Endometrial microvascular endothelial cells (primary cell): ENCODE data around the gene HAO2. TPM values are rescaled to one million over a fixed set of nuclear protein-coding genes. Genes with fewer than 3 reads are reported as not detected.
"Not testable (repeated sequence)": the region's sequence is repeated elsewhere in the genome, so short reads cannot be mapped to it uniquely, and the experiment has no call there.

Experiments
- in situ Hi-C: cut with HindIII; loops from 2 replicates; pipeline ENCODE4 v1.10.0; 2017; ENCODE audit warnings: low sequenced_read_pairs, low pct_unique_long_range_greater_than_20kb; ENCODE audit errors: inconsistent ontology term
- total RNA-seq: library from RNA; depleted of rRNA; stranded (reverse); fragments of >200 nt; gene quantifications from one replicate; pipeline ENCODE4 v1.2.3, GENCODE V29; 2015; ENCODE audit errors: inconsistent ontology term

HAO2 gene
- total RNA-seq, result not detected

GRCh38 chr1:119368554-119368953 is at the start of gene HAO2:
TSS of gene HAO2 (plus strand) at chr1:119368785. CDS start at chr1:119381086, 12,301 bp downstream.
- in situ Hi-C loops, result no loop called here

GRCh38 chr1:119320100-119320499 is 48.5 kb upstream of the HAO2 start:
- in situ Hi-C loops, result no loop called here

GRCh38 chr1:119321666-119322419 is 46.7 kb upstream of the HAO2 start:
- in situ Hi-C loops, result no loop called here

GRCh38 chr1:119323216-119323982 is 45.2 kb upstream of the HAO2 start:
- in situ Hi-C loops, result no loop called here

GRCh38 chr1:119324198-119324597 is 44.4 kb upstream of the HAO2 start:
- in situ Hi-C loops, result no loop called here

- in situ Hi-C loops, result no loop called here
Measured at GRCh38 chr1:119326251-119326650, 42.3 kb upstream of the HAO2 start.

- in situ Hi-C loops, result no loop called here
Measured at GRCh38 chr1:119327094-119327449, 41.5 kb upstream of the HAO2 start.

GRCh38 chr1:119327450-119328155 is 41.0 kb upstream of the HAO2 start:
- in situ Hi-C loops, result no loop called here

- in situ Hi-C loops, result no loop called here
Measured at GRCh38 chr1:119329541-119330461, 38.8 kb upstream of the HAO2 start.

- in situ Hi-C loops, result no loop called here
Measured at GRCh38 chr1:119330466-119331189, 38.0 kb upstream of the HAO2 start.

GRCh38 chr1:119331190-119331515 is 37.4 kb upstream of the HAO2 start:
- in situ Hi-C loops, result no loop called here

GRCh38 chr1:119331915-119332314 is 36.7 kb upstream of the HAO2 start:
- in situ Hi-C loops, result no loop called here

GRCh38 chr1:119332622-119333021 is 36.0 kb upstream of the HAO2 start:
- in situ Hi-C loops, result no loop called here

GRCh38 chr1:119333163-119333896 is 35.3 kb upstream of the HAO2 start:
- in situ Hi-C loops, result no loop called here

GRCh38 chr1:119333897-119334250 is 34.7 kb upstream of the HAO2 start:
- in situ Hi-C loops, result not testable (repeated sequence)

- in situ Hi-C loops, result no loop called here
Measured at GRCh38 chr1:119336848-119337247, 31.7 kb upstream of the HAO2 start.

GRCh38 chr1:119338004-119338403 is 30.6 kb upstream of the HAO2 start:
- in situ Hi-C loops, result no loop called here

- in situ Hi-C loops, result no loop called here
Measured at GRCh38 chr1:119338757-119339156, 29.8 kb upstream of the HAO2 start.
